H1 (cell line): ENCODE data around the gene SKIC8. TPM values are rescaled to one million over a fixed set of nuclear protein-coding genes. Genes with fewer than 3 reads are reported as not detected.
A peak's percentile ranks its signal among the peaks of the same experiment; 100 is the strongest.

Source experiments
- CTCF ChIA-PET: fragments of 300-600 bp; sonication (Branson Sonifier 250); formaldehyde crosslinking; loops from one replicate; lab custom pipeline; 2021; ENCODE audit not compliant: partially characterized antibody; lab: Charles Lee
- POLR2A ChIA-PET: fragments of 300-600 bp; sonication (Branson Sonifier 250); formaldehyde crosslinking; loops from one replicate; lab custom pipeline; 2021; ENCODE audit warnings: inconsistent platforms; ENCODE audit not compliant: partially characterized antibody; lab: Charles Lee
- DNase-seq, 2 experiments: peaks; one replicate each; pipeline versions ENCODE4 v3.0.0 to v3.0.0-alpha.2; 2010 to 2022; ENCODE audit warnings: low spot score in 2 of 2, low read depth in 1 of 2, mixed read lengths in 1 of 2
- FAIRE-seq: peaks from 2 replicates; lab custom pipeline; 2011; peaks lifted over from hg19 to GRCh38; lab: Jason Lieb, UNC
- H2AFZ ChIP-seq: 2 replicates; pipeline ENCODE4 v1.8.1; 2012; ENCODE audit warnings: low read length, inconsistent platforms
- H2AK5ac ChIP-seq: 2 replicates; pipeline ENCODE4 v1.6.1; 2013; ENCODE audit warnings: low read depth, low read length
- H2BK120ac ChIP-seq: replicated peaks from 2 replicates; pipeline ENCODE3; 2013; ENCODE audit warnings: low read depth, low read length, inconsistent platforms
- H2BK12ac ChIP-seq: 2 replicates; pipeline ENCODE4 v1.6.1; 2013; ENCODE audit warnings: low read depth, low read length
- H2BK15ac ChIP-seq: 2 replicates; pipeline ENCODE4 v1.6.1; 2013; ENCODE audit warnings: low read length
- H2BK20ac ChIP-seq: 2 replicates; pipeline ENCODE4 v1.6.1; 2013; ENCODE audit warnings: low read length
- H2BK5ac ChIP-seq: 2 replicates; pipeline ENCODE4 v1.6.1; 2013; ENCODE audit warnings: low read depth, low read length
- H3K14ac ChIP-seq: 2 replicates; pipeline ENCODE4 v1.6.1; 2013; ENCODE audit warnings: inconsistent platforms; ENCODE audit not compliant: insufficient read length
- H3K18ac ChIP-seq: 2 replicates; pipeline ENCODE4 v1.6.1; 2013; ENCODE audit warnings: low read length; ENCODE audit errors: extremely low read depth
- H3K23ac ChIP-seq: 2 replicates; pipeline ENCODE4 v1.6.1; 2013; ENCODE audit warnings: inconsistent platforms; ENCODE audit not compliant: insufficient read length
- H3K23me2 ChIP-seq: 2 replicates; pipeline ENCODE4 v1.6.1; 2013; ENCODE audit warnings: low read depth, low read length
- H3K27ac ChIP-seq: 2 replicates; pipeline ENCODE4 v1.6.1; 2011; ENCODE audit warnings: low read depth, low read length, inconsistent platforms
- H3K27me3 ChIP-seq, 4 experiments: replicated peaks in 1 of 4; 1 replicate in 1 of 4; 2 replicates in 3 of 4; pipeline versions ENCODE4 v1.6.1 to v1.8.1; 2011 to 2013; ENCODE audit warnings: low read length in 3 of 4, mild to moderate bottlenecking in 3 of 4, inconsistent platforms in 2 of 4, mixed read lengths in 2 of 4, moderate library complexity in 1 of 4; ENCODE audit not compliant: control insufficient read depth in 3 of 4, insufficient read depth in 3 of 4; ENCODE audit errors: extremely low read depth in 1 of 4
- H3K36me3 ChIP-seq, 4 experiments: 2 replicates each; pipeline versions ENCODE4 v1.6.1 to v1.8.1; 2011 to 2013; ENCODE audit warnings: mild to moderate bottlenecking in 4 of 4, low read length in 3 of 4, moderate library complexity in 2 of 4, control low read depth in 1 of 4, inconsistent platforms in 1 of 4; ENCODE audit not compliant: insufficient read depth in 4 of 4, control insufficient read depth in 2 of 4
- H3K4ac ChIP-seq: replicated peaks from 2 replicates; pipeline ENCODE3; 2013; ENCODE audit warnings: low read length, low read depth, mixed read lengths, inconsistent platforms; ENCODE audit not compliant: insufficient read length
- H3K4me1 ChIP-seq, 4 experiments: replicated peaks in 1 of 4; 1 replicate in 1 of 4; 2 replicates in 3 of 4; pipeline versions ENCODE4 v1.6.1 to v1.8.1; 2011 to 2013; ENCODE audit warnings: low read length in 3 of 4, inconsistent platforms in 2 of 4, mixed read lengths in 1 of 4; ENCODE audit not compliant: insufficient read depth in 4 of 4, control insufficient read depth in 3 of 4
- H3K4me2 ChIP-seq, 2 experiments: 2 replicates each; pipeline versions ENCODE4 v1.6.1 to v1.8.1; 2011 to 2013; ENCODE audit warnings: low read depth in 2 of 2, low read length in 2 of 2, control low read depth in 1 of 2, inconsistent platforms in 1 of 2, mild to moderate bottlenecking in 1 of 2; ENCODE audit not compliant: insufficient read depth in 1 of 2
- H3K4me3 ChIP-seq, 4 experiments: fragments of 200-600, 300-600 bp in 1 of 4; sonication (generic), shearing (Covaris generic), sonication (Bioruptor Twin) in 1 of 4; 2 replicates each; pipeline versions ENCODE4 v1.5.1 to v1.8.1; 2011 to 2016; ENCODE audit warnings: low read length in 4 of 4, low read depth in 3 of 4, control low read depth in 2 of 4, inconsistent platforms in 2 of 4, mild to moderate bottlenecking in 2 of 4, mixed read lengths in 1 of 4, moderate library complexity in 1 of 4; ENCODE audit not compliant: insufficient read depth in 2 of 4; ENCODE audit errors: extremely low read depth in 1 of 4
- H3K56ac ChIP-seq: replicated peaks from 2 replicates; pipeline ENCODE3; 2013; ENCODE audit warnings: low read depth, mild to moderate bottlenecking, mixed read lengths, low read length, inconsistent platforms; ENCODE audit not compliant: insufficient read length
- H3K79me1 ChIP-seq: 2 replicates; pipeline ENCODE4 v1.6.1; 2013; ENCODE audit warnings: low read depth, low read length, control low read depth
- H3K79me2 ChIP-seq, 2 experiments: 2 replicates each; pipeline versions ENCODE4 v1.6.1 to v1.8.1; 2012 to 2013; ENCODE audit warnings: low read length in 2 of 2, mild to moderate bottlenecking in 2 of 2, inconsistent platforms in 1 of 2; ENCODE audit not compliant: insufficient read depth in 2 of 2, control insufficient read depth in 1 of 2
- H3K9ac ChIP-seq, 4 experiments: replicated peaks in 1 of 4; 1 replicate in 1 of 4; 2 replicates in 3 of 4; pipeline versions ENCODE4 v1.6.1 to v1.8.1; 2011 to 2013; ENCODE audit warnings: low read depth in 3 of 4, low read length in 3 of 4, control low read depth in 2 of 4, mild to moderate bottlenecking in 2 of 4, moderate library complexity in 2 of 4, inconsistent platforms in 1 of 4; ENCODE audit errors: extremely low read depth in 1 of 4
- H3K9me3 ChIP-seq, 2 experiments: 2 replicates each; pipeline versions ENCODE4 v1.6.1 to v1.8.1; 2012 to 2013; ENCODE audit warnings: mild to moderate bottlenecking in 2 of 2, moderate library complexity in 2 of 2, control low read depth in 1 of 2, inconsistent platforms in 1 of 2, low read depth in 1 of 2, low read length in 1 of 2, mixed read lengths in 1 of 2; ENCODE audit not compliant: insufficient read depth in 2 of 2
- H4K20me1 ChIP-seq, 2 experiments: replicated peaks in 1 of 2; 2 replicates each; pipeline versions ENCODE3 to v1.8.1; 2011 to 2013; ENCODE audit warnings: inconsistent platforms in 2 of 2, low read length in 2 of 2, mild to moderate bottlenecking in 1 of 2; ENCODE audit not compliant: insufficient read depth in 2 of 2, control insufficient read depth in 1 of 2
- H4K5ac ChIP-seq: 2 replicates; pipeline ENCODE4 v1.6.1; 2013; ENCODE audit warnings: low read length, low read depth, mixed read lengths, inconsistent platforms; ENCODE audit not compliant: insufficient read length
- H4K8ac ChIP-seq: 2 replicates; pipeline ENCODE4 v1.8.0; 2013; ENCODE audit warnings: mild to moderate bottlenecking, moderate library complexity, low read length, inconsistent platforms; ENCODE audit not compliant: insufficient read depth; ENCODE audit errors: extremely low read depth
- H4K91ac ChIP-seq: replicated peaks from 2 replicates; pipeline ENCODE3; 2013; ENCODE audit warnings: low read length, mixed read lengths, inconsistent platforms; ENCODE audit not compliant: insufficient read length
- CTCF ChIP-seq, 3 experiments: IDR thresholded peaks; 1 replicate in 2 of 3; 2 replicates in 1 of 3; pipeline versions ENCODE4 v1.5.1 to v1.6.1; 2011; ENCODE audit warnings: low read length in 3 of 3, mild to moderate bottlenecking in 3 of 3, inconsistent platforms in 2 of 3, low read depth in 1 of 3, moderate library complexity in 1 of 3; ENCODE audit not compliant: insufficient read depth in 1 of 3; ENCODE audit errors: control extremely low read depth in 1 of 3
- EGR1 ChIP-seq: IDR thresholded peaks from 2 replicates; pipeline ENCODE4 v1.6.1; 2011; ENCODE audit warnings: low read depth, low read length, borderline replicate concordance
- RAD21 ChIP-seq, 2 experiments: IDR thresholded peaks in 1 of 2; conservative IDR thresholded peaks in 1 of 2; 2 replicates each; pipeline ENCODE4 v1.6.1; 2011; ENCODE audit warnings: low read depth in 2 of 2, low read length in 2 of 2, improper control_type of control experiment in 1 of 2, inconsistent platforms in 1 of 2, mild to moderate bottlenecking in 1 of 2, moderate library complexity in 1 of 2
- RFX5 ChIP-seq: IDR thresholded peaks from 2 replicates; pipeline ENCODE4 v1.6.1; 2011; ENCODE audit warnings: low read depth, low read length, improper control_type of control experiment, borderline replicate concordance
- SUZ12 ChIP-seq: fragments of 200-600 bp; sonication (generic); IDR thresholded peaks from 2 replicates; pipeline ENCODE4 v1.6.1; 2012; ENCODE audit warnings: mild to moderate bottlenecking, inconsistent platforms, low read length, moderate library complexity, mixed read lengths
- WGBS, 2 experiments: shearing (Covaris generic) in 1 of 2; methylation state at CpG; one replicate each; pipeline versions ENCODE4 v1.1.6 to v1.1.7; 2013 to 2015; ENCODE audit warnings: low lambda C conversion rate in 2 of 2, mixed read lengths in 2 of 2, inconsistent platforms in 1 of 2, low coverage in 1 of 2, missing lambda C conversion rate in 1 of 2; ENCODE audit not compliant: insufficient replicate concordance in 2 of 2, insufficient coverage in 1 of 2, insufficient read length in 1 of 2; ENCODE audit errors: extremely low coverage in 1 of 2, missing lambda C conversion rate in 1 of 2; 5-methylcytosine and 5-hydroxymethylcytosine counted together
- polyA plus RNA-seq, 7 experiments: library from polyadenylated mRNA; depleted of rRNA in 3 of 7; stranded (reverse) in 5 of 7; unstranded in 2 of 7; fragments of >200 nt in 5 of 7; fragments of 200-250 nt in 2 of 7; gene quantifications; 1 replicate in 5 of 7; 2 replicates in 1 of 7; 4 replicates in 1 of 7; pipeline versions ENCODE4 v1.2.1 to v1.2.3, GENCODE V29; 2011 to 2013; ENCODE audit warnings: missing spikeins in 2 of 7, mixed read lengths in 2 of 7
- total RNA-seq: library from RNA; stranded (reverse); fragmentation: NEBNext Ultra II Directional; extraction: Animal tissue kit (Norgen Biotek cat#: 25700); gene quantifications from 2 replicates; pipeline ENCODE4 v1.2.1, GENCODE V29; 2021

The SKIC8 gene
- total and polyA plus RNA-seq, 2 of the 8 experiments (the other 6 are each of a cell fraction or from before 2014, with no cell fraction given) = 44.2 to 77.7 TPM

- Histone ChIP-seq H3K27me3 (no peaks in the 10 kb centered on the region), H3K23ac (no peak overlapping the region), H3K4me3 (no peak overlapping the region), H4K5ac (no peak overlapping the region), H3K56ac (no peak overlapping the region), H4K20me1 (no peaks in the 10 kb centered on the region), H2BK20ac (no peak overlapping the region), H2BK5ac (no peak overlapping the region), H3K36me3 (peaks cover 0 to 15% (median 12%) of the 10 kb centered on the region in 4 experiments; a peak in 6 of 8 replicates), H2BK120ac (no peak overlapping the region), H3K18ac (no peak overlapping the region), H3K4me1 (no peaks in the 10 kb centered on the region), H2BK12ac (no peak overlapping the region), H3K79me1 (no peaks in the 10 kb centered on the region), H3K4me2 (no peak overlapping the region), H3K14ac (no peak overlapping the region), H4K8ac (no peak overlapping the region), H4K91ac (no peak overlapping the region), H3K9ac (no peak overlapping the region), H3K27ac (no peak overlapping the region), H3K23me2 (no peaks in the 10 kb centered on the region), H3K9me3 (no peaks in the 10 kb centered on the region), H2AFZ (no peak overlapping the region), H3K79me2 (no peaks in the 10 kb centered on the region), H2AK5ac (no peak overlapping the region), H3K4ac (no peak overlapping the region), H2BK15ac (no peak overlapping the region)
- WGBS, 2 experiments = 85% methylated on average over 4 of the region's 4 CpGs; no CpG with 5 or more reads in 1 of the 2 experiments
- DNase-seq (no peak), FAIRE-seq (no peak)
- peak; percentile 59 to 68 for TF ChIP-seq RAD21 (IDR thresholded peaks at IDR 0.05 in 1 of 2, conservative IDR thresholded peaks at IDR 0.05 in 1 of 2; ENCODE audit: low read depth in 2 of 2, low read length in 2 of 2)
- TF ChIP-seq CTCF (IDR thresholded peaks at IDR 0.05; ENCODE audit: control extremely low read depth in 1 of 3, insufficient read depth in 1 of 3, low read depth in 1 of 3, low read length in 3 of 3) = peak; percentile 19 to 43 (median 39); a peak in 3 of 4 replicates
- no peak for TF ChIP-seq SUZ12
- TF ChIP-seq EGR1 = no peak
- no peak for TF ChIP-seq RFX5
- ChIA-PET POLR2A (interaction anchor here (0.9 to 1.5 kb wide), 3 partner anchors 15 to 153 kb away, joined by 3 read pairs; partner anchors contain the start of genes IREB2 and SKIC8), CTCF (interaction anchor here (0.6 to 2.8 kb wide), 7 partner anchors 9 to 372 kb away, joined by 3 to 9 read pairs (median 3); partner anchors contain the start of gene SKIC8)
Observed at GRCh38 chr15:78284758-78285157, 14.7 kb downstream of the SKIC8 start.
